NCI-H82 (cell line): ENCODE measurements around the gene ARHGAP36.

Experiments
- DNase-seq: peaks from one replicate; lab custom pipeline; 2025; lab: John Stamatoyannopoulos, UW

Gene ARHGAP36

DNA sequence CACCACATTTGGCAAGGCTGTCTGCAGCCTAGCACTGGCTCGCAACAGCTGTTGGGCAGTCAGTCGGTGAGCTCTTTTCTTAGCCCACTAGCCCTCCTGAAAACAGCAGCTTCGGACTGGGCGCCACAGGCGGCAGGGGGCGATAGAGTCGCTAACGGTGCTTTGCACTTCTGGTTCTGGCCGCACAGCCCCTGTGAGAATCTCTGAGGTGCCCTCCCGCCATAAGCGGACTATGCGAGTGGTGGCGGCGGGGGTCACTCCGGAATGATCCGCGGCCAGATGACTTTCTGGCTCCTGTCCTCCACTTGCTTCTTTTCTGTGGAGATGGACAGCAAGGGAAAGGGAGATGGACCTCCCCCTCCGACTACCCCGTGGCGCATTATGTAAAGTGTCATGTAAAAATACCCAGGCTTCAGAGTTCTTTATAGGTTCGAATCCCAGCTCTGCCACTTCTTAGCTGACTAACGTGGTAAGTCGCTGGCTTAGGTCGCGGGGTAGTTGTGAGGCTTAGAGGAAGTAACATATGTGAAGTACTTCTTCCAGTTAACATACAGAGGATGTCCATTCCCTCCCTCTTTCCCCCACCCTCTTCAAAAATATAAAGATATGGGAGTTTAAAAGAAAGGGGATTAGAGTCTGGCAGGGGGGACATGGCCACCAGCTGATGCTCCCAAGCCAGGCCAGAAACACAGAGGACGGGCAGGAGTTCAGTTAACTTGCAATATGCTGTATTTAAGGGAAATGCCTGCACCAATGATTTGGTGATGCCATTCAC, 11.0 kb downstream of the ARHGAP36 start:
- peak; percentile 83 for DNase-seq

DNA sequence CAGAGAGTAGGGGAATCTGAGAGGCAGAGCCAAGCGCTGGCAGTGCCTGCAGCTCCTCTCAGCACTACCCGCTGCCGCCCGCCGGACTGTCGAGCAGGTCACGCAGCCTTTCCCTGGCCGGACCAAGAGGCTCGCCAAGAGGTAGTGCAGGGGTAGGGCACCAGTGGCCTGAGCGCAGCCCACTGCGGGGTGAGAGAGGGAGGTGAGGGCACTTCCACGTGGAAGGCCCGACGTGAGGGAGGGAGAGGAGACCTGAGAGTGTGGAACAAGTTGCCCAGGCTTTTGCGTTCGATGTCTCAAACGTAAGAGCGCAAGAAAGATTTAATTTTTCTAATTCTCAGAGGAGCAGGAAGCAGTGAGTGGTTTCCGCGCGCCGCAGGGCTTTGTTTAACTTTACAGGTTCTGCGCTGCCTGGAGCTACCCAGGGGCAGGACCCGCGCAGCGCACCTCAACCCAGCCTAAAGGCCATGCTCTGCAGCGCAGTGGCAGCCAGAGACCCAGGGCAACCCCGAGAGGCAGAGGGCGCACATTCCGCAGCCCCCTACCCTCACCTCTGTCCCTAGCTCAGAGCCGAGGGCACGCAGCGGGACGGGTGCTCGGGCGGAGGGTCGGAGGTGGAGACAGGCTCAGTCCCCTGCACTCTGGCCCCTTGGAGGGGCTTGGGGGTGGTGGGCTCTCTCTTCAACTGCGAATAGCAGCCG, 14.9 kb downstream of the ARHGAP36 start:
- DNase-seq = no peak

DNA sequence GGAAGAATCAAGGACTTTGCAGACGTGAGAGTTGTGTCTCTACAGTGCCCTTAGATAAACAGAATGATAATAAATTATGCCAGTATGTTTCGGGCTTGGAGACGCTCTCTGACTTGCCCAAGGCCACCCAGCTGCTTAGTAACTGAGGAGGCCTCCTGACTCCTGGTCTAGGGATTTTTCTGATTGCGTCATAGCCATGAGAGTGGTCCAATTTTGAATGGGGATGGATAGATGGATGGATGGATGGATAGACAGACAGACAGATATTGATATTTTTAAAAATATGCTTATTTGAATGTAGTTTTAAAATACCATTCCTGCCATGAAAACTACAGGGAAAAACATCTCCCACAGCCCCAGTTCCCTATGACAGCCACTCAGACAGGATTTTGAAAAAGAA, 15.5 kb downstream of the ARHGAP36 start:
- no peak for DNase-seq

DNA sequence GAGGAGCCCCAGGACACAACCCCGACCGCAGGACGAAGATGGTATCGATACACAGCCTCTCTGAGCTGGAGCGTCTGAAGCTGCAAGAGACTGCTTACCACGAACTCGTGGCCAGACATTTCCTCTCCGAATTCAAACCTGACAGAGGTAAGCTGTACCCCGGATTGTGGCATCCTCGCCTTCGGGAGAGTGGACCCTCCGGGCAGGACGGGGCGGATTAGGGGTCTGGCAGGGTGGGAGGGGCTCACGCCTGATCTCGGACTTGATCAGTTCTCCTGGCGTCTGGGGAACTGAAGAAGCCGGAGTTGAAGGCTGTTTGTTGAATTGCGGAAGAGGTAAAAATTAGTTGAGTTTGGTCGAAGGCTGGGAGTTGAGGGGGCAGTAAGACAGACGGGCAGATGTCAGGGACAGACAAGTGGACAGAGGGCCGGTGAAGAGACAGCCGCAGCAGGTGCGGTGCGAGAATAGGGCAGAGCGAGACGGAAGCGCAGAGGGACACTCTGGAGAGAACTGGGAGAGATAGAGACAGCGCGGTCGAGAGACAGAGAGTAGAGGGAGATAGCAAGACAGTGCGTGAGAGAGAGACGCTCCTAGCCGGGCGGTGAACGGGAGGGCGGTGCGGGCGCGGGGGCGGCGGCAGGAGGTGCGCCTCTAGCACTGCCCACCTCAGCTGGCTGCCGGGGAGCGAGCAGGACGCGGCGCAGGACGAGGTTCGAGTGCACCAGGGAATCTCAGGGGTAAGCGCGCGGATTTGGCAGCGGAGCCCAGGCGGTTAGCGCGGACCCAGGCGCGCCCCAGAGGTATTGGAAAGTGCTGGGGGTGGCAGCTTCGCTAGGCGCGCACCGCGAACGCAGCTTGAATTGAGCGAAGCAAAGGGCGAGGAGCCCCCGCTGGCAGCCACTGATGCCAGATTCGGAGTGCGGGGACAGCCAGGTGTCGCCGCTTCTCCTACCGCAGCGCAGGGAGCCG, 23.9 kb downstream of the ARHGAP36 start:
- DNase-seq = peak; percentile 57

DNA sequence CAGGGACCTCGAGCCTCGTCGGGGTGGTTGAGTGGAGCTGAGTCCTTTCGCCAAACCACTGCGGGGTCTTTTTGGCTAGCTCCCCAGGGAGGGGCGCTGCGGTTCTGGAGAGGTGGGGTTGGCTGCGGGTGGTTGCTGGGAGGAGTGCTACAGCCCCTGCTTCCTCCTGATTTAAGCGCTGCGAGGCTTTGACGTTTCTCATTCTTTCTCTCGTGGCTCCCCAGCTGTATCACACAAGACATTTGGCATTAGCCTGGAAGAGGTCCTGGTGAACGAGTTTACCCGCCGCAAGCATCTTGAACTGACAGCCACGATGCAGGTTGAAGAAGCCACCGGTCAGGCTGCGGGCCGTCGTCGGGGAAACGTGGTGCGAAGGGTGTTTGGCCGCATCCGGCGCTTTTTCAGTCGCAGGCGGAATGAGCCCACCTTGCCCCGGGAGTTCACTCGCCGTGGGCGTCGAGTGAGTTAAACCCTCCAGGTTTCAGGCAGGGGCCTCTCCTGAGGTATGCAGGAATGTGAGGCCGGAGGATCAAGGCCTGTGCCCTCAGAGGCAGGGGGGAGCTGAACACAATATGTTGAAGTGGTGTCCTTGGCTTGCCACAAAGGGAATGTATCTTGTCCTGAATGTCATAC, 25.5 kb downstream of the ARHGAP36 start:
- DNase-seq = no peak

DNA sequence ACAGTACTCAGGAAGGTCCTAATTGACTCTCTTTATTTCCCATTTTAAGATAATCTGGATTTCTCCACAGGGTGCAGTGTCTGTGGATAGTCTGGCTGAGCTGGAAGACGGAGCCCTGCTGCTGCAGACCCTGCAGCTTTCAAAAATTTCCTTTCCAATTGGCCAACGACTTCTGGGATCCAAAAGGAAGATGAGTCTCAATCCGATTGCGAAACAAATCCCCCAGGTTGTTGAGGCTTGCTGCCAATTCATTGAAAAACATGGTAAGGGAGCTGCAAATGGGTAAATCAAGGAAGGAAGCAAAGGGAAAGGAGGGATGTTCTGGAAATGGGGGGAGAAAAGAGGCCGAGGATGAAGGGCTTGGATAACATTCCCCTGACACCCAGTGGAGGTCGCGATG, 26.0 kb downstream of the ARHGAP36 start:
- no peak for DNase-seq

DNA sequence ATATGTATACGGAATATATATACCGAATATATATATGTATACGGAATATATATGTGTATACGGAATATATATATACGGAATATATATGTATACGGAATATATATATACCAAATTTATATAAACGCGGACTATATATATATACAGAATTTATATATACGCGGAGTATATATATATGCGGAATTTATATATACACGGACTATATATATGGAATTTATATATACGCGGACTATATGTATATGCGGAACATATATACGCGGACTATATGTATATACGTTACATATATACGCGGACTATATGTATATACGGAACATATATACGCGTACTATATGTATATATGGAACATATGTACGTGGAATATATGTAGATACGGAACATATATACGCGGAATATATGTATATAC, 78.6 kb downstream of the ARHGAP36 start:
- no peak for DNase-seq

DNA sequence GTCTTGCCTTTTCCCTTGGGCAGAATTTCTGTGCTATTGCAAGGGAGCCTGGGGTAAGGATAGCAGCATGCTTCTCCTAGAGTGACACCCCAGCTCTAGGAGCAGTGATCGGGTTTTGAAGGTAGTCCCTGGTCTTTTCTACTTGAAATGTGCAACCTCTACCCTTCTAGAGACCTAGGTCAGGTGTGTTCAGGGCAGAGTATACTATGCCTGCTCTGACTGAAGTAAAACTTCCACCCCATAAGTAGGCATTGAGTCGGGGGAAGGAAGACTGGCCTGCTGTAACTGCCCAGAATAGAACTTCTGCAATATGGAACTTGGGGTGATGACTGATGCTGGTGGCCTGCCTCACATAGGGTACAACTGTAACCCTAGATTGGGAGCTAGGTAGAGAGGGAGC, 80.9 kb downstream of the ARHGAP36 start:
- no peak for DNase-seq
